OCI-LY3 (cell line): Measurements from ENCODE around the gene SPATA46.

Experiments
- H2AFZ ChIP-seq: fragments of 200-600, 300-600 bp; shearing (Covaris generic); 2 replicates; pipeline ENCODE4 v1.6.0; 2014; ENCODE audit warnings: antibody characterized with exemption, low read depth, low read length
- H3K27ac ChIP-seq: fragments of 200-600, 300-600 bp; sonication (generic); 2 replicates; pipeline ENCODE4 v1.5.1; 2014; ENCODE audit warnings: mild to moderate bottlenecking, low read length, moderate library complexity, mixed read lengths
- H3K27me3 ChIP-seq: fragments of 200-600, 300-600 bp; sonication (generic); 2 replicates; pipeline ENCODE4 v1.6.1; 2014; ENCODE audit warnings: low read depth, low read length, mixed read lengths
- H3K36me3 ChIP-seq: fragments of 200-600, 300-600 bp; sonication (generic); replicated peaks from 2 replicates; pipeline ENCODE3; 2014; ENCODE audit warnings: low read depth, low read length, mixed read lengths
- H3K4me1 ChIP-seq: fragments of 300-600, 200-600 bp; sonication (generic); 2 replicates; pipeline ENCODE4 v1.6.1; 2014; ENCODE audit warnings: low read length, mixed read lengths
- H3K4me2 ChIP-seq: fragments of 200-600, 300-600 bp; sonication (generic); 2 replicates; pipeline ENCODE4 v1.6.1; 2014; ENCODE audit warnings: low read length, mixed read lengths
- H3K4me3 ChIP-seq: fragments of 300-600, 200-600 bp; sonication (generic); 2 replicates; pipeline ENCODE4 v1.5.1; 2014; ENCODE audit warnings: antibody characterized with exemption, mild to moderate bottlenecking, low read length, moderate library complexity
- H3K79me2 ChIP-seq: fragments of 300-600, 200-600 bp; shearing (Covaris generic); 2 replicates; pipeline ENCODE4 v1.6.1; 2014; ENCODE audit warnings: mild to moderate bottlenecking, low read length, mixed read lengths
- H3K9ac ChIP-seq: fragments of 300-600, 200-600 bp; shearing (Covaris generic); 2 replicates; pipeline ENCODE4 v1.6.0; 2014; ENCODE audit warnings: mild to moderate bottlenecking, low read length, moderate library complexity
- H3K9me3 ChIP-seq: fragments of 200-600, 300-600 bp; shearing (Covaris generic); 2 replicates; pipeline ENCODE4 v1.6.1; 2014; ENCODE audit warnings: low read length, mixed read lengths; ENCODE audit not compliant: insufficient read depth
- H4K20me1 ChIP-seq: fragments of 200-600, 300-600 bp; sonication (generic); 2 replicates; pipeline ENCODE4 v1.6.1; 2016; ENCODE audit warnings: low read length, mixed read lengths; ENCODE audit not compliant: insufficient read depth
- EZH2phosphoT487 ChIP-seq: fragments of 200-600 bp; shearing (Covaris generic); IDR thresholded peaks from 2 replicates; pipeline ENCODE4 v1.6.1; 2018; ENCODE audit warnings: antibody characterized with exemption, mixed run types, low read depth
- TF ChIP-seq, protein P1 (sequence below): fragments of 200-600, 300-600 bp; sonication (generic); IDR thresholded peaks from 2 replicates; pipeline ENCODE4 v1.5.1; 2014; ENCODE audit warnings: antibody characterized with exemption, low read length, low read depth

Gene SPATA46

DNA sequence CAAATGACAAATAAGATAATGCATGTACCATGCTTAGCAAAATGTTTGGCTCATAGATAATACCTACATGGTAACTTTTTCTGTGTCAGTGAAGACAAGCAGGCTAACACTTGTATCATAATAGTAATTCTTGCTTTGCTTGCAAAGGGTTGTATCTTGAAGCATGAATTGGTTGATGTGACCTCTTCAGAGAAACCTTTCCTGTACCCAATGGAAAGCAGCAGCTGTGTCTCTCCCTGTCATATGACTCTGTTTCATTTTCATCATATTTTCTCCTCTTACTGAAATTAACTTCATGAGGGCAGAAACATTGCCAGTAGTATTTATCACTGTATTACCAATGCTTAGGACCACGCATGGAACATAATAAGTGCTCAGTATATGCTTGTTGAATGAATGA lies 30.9 kb upstream of the SPATA46 start:
- Histone ChIP-seq H3K4me2 (no peak overlapping the region), H3K27me3 (peaks cover 19% of the 10 kb centered on the region; the same call in 1 of the 2 replicates), H3K36me3 (no peaks in the 10 kb centered on the region), H3K9ac (no peak overlapping the region), H3K79me2 (no peaks in the 10 kb centered on the region), H3K4me1 (no peaks in the 10 kb centered on the region), H4K20me1 (no peaks in the 10 kb centered on the region), H2AFZ (no peak overlapping the region), H3K4me3 (no peak overlapping the region), H3K27ac (no peak overlapping the region), H3K9me3 (no peaks in the 10 kb centered on the region)
- TF ChIP-seq, protein P1, sequence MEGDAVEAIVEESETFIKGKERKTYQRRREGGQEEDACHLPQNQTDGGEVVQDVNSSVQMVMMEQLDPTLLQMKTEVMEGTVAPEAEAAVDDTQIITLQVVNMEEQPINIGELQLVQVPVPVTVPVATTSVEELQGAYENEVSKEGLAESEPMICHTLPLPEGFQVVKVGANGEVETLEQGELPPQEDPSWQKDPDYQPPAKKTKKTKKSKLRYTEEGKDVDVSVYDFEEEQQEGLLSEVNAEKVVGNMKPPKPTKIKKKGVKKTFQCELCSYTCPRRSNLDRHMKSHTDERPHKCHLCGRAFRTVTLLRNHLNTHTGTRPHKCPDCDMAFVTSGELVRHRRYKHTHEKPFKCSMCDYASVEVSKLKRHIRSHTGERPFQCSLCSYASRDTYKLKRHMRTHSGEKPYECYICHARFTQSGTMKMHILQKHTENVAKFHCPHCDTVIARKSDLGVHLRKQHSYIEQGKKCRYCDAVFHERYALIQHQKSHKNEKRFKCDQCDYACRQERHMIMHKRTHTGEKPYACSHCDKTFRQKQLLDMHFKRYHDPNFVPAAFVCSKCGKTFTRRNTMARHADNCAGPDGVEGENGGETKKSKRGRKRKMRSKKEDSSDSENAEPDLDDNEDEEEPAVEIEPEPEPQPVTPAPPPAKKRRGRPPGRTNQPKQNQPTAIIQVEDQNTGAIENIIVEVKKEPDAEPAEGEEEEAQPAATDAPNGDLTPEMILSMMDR, result no peak
- no peak for TF ChIP-seq EZH2phosphoT487

GRCh38 chr1:162406811-162407210 lies 30.2 kb upstream of the SPATA46 start:
- Histone ChIP-seq H3K4me3 (no peak overlapping the region), H2AFZ (no peak overlapping the region)

DNA sequence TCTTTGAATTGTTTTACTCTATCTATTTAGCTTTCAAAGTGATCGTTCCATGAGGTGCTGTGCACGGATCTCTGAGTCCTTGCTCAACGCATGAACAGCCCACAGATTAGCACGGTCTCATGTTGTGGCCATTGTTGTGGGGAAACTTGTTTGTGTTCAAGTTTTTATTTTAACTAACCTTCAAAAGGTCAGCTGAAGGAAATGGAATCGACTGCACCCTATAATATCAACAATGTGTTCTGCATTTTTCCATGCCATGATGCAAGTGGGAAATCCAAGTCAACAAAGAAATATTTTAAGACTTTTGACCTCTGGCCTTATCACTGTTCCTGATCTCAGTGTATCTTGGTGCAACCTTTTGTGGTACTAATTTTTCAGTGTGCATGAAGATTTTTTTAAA lies 29.1 kb upstream of the SPATA46 start:
- Histone ChIP-seq H3K27ac (no peak overlapping the region), H3K4me1 (no peaks in the 10 kb centered on the region), H3K36me3 (no peaks in the 10 kb centered on the region), H4K20me1 (no peaks in the 10 kb centered on the region), H3K9me3 (no peaks in the 10 kb centered on the region), H3K4me3 (no peak overlapping the region), H3K27me3 (peaks cover 9% of the 10 kb centered on the region; the same call in 1 of the 2 replicates), H3K4me2 (no peak overlapping the region), H3K79me2 (no peaks in the 10 kb centered on the region), H2AFZ (no peak overlapping the region), H3K9ac (no peak overlapping the region)
- TF ChIP-seq, protein P1, result no peak
- no peak for TF ChIP-seq EZH2phosphoT487

More at GRCh38 chr1:162406811-162407210, 30.2 kb upstream of the SPATA46 start:
- Histone ChIP-seq H4K20me1 (no peaks in the 10 kb centered on the region), H3K27ac (no peak overlapping the region), H3K9ac (no peak overlapping the region), H3K9me3 (no peaks in the 10 kb centered on the region), H3K4me1 (no peaks in the 10 kb centered on the region), H3K36me3 (no peaks in the 10 kb centered on the region), H3K79me2 (no peaks in the 10 kb centered on the region), H3K27me3 (peaks cover 14% of the 10 kb centered on the region; the same call in 1 of the 2 replicates), H3K4me2 (no peak overlapping the region)
- no peak for TF ChIP-seq EZH2phosphoT487
- TF ChIP-seq, protein P1, result no peak

- no peaks in the 10 kb centered on the region for H3K9me3 ChIP-seq
- H2AFZ ChIP-seq, result no peak overlapping the region
- TF ChIP-seq, protein P1, result no peak
- TF ChIP-seq EZH2phosphoT487, result no peak
- H4K20me1 ChIP-seq, result no peaks in the 10 kb centered on the region
- H3K4me3 ChIP-seq, result no peak overlapping the region
- no peaks in the 10 kb centered on the region for H3K36me3 ChIP-seq
- no peaks in the 10 kb centered on the region for H3K4me1 ChIP-seq
- no peak overlapping the region for H3K27ac ChIP-seq
- H3K4me2 ChIP-seq, result no peak overlapping the region
- no peaks in the 10 kb centered on the region for H3K79me2 ChIP-seq
- H3K9ac ChIP-seq, result no peak overlapping the region
- peaks cover 10% of the 10 kb centered on the region; the same call in 1 of the 2 replicates for H3K27me3 ChIP-seq
Observed at GRCh38 chr1:162404550-162405160, 28.0 kb upstream of the SPATA46 start.
